GM21576 (cell line): Measurements from ENCODE around the gene USP40.

Experiments used
- ATAC-seq: cut with Tn5 transposase; IDR thresholded peaks from one replicate; pipeline ENCODE4 v1.9.1; 2021; ENCODE audit warnings: mild to moderate bottlenecking, moderate library complexity; ENCODE audit not compliant: unreplicated experiment

The USP40 gene

GRCh38 chr2:233556881-233557736 is 9.5 kb downstream of the USP40 start:
- no peak for ATAC-seq

GRCh38 chr2:233553366-233553765 is 13.2 kb downstream of the USP40 start:
- no peak for ATAC-seq

GRCh38 chr2:233551491-233551890 is 15.1 kb downstream of the USP40 start:
- ATAC-seq: no peak

GRCh38 chr2:233546774-233547173 is 19.8 kb downstream of the USP40 start:
- no peak for ATAC-seq

- no peak for ATAC-seq
Measured at GRCh38 chr2:233546101-233546500, 20.5 kb downstream of the USP40 start.

- ATAC-seq: no peak
Measured at GRCh38 chr2:233544200-233544610, 22.4 kb downstream of the USP40 start.

GRCh38 chr2:233542507-233542906 is 24.1 kb downstream of the USP40 start:
- no peak for ATAC-seq

- no peak for ATAC-seq
Measured at GRCh38 chr2:233538741-233539140, 27.8 kb downstream of the USP40 start.

GRCh38 chr2:233535271-233535670 is 31.3 kb downstream of the USP40 start:
- no peak for ATAC-seq

- no peak for ATAC-seq
Measured at GRCh38 chr2:233532971-233533370, 33.6 kb downstream of the USP40 start.

GRCh38 chr2:233531955-233532354 is 34.6 kb downstream of the USP40 start:
- ATAC-seq: no peak

- no peak for ATAC-seq
Measured at GRCh38 chr2:233530381-233530780, 36.2 kb downstream of the USP40 start.

- no peak for ATAC-seq
Measured at GRCh38 chr2:233528182-233528581, 38.4 kb downstream of the USP40 start.

GRCh38 chr2:233525791-233526190 is 40.8 kb downstream of the USP40 start:
- ATAC-seq: no peak

- ATAC-seq: peak; percentile 93
Measured at GRCh38 chr2:233519787-233520611, 46.6 kb downstream of the USP40 start.

- ATAC-seq: no peak
Measured at GRCh38 chr2:233513953-233514655, 52.5 kb downstream of the USP40 start.

GRCh38 chr2:233503947-233504637 is 62.5 kb downstream of the USP40 start:
- no peak for ATAC-seq

GRCh38 chr2:233503481-233503880 is 63.1 kb downstream of the USP40 start:
- ATAC-seq: no peak

- peak; percentile 61 for ATAC-seq
Measured at GRCh38 chr2:233501198-233502076, 65.1 kb downstream of the USP40 start.

- ATAC-seq: no peak
Measured at GRCh38 chr2:233499928-233500327, 66.7 kb downstream of the USP40 start.
